HG03469 (cell line): ENCODE data around the gene ROR2.

Experiments
- ATAC-seq: cut with Tn5 transposase; IDR thresholded peaks from one replicate; pipeline ENCODE4 v1.9.1; 2021; ENCODE audit warnings: mild to moderate bottlenecking, moderate library complexity, moderate number of reproducible peaks; ENCODE audit not compliant: unreplicated experiment

Gene ROR2

GRCh38 chr9:91820949-91821880 lies 128.8 kb downstream of the ROR2 start:
- no peak for ATAC-seq

- no peak for ATAC-seq
These were observed 129.8 kb downstream of the ROR2 start for GRCh38 chr9:91820126-91820750.

- no peak for ATAC-seq
These were observed 131.2 kb downstream of the ROR2 start for GRCh38 chr9:91818647-91819403.

- ATAC-seq: no peak
These were observed 131.8 kb downstream of the ROR2 start for GRCh38 chr9:91818225-91818585.

GRCh38 chr9:91817493-91818224 lies 132.4 kb downstream of the ROR2 start:
- no peak for ATAC-seq

GRCh38 chr9:91817106-91817492 lies 132.9 kb downstream of the ROR2 start:
- no peak for ATAC-seq

- no peak for ATAC-seq
These were observed 133.7 kb downstream of the ROR2 start for GRCh38 chr9:91816356-91816755.

- ATAC-seq: no peak
These were observed 134.1 kb downstream of the ROR2 start for GRCh38 chr9:91815896-91816295.

GRCh38 chr9:91814753-91815152 lies 135.3 kb downstream of the ROR2 start:
- ATAC-seq: no peak

GRCh38 chr9:91814201-91814600 lies 135.8 kb downstream of the ROR2 start:
- ATAC-seq: no peak

GRCh38 chr9:91813176-91813795 lies 136.7 kb downstream of the ROR2 start:
- no peak for ATAC-seq

- no peak for ATAC-seq
These were observed 137.8 kb downstream of the ROR2 start for GRCh38 chr9:91812191-91812590.

- no peak for ATAC-seq
These were observed 138.8 kb downstream of the ROR2 start for GRCh38 chr9:91811024-91811909.

GRCh38 chr9:91810286-91810905 lies 139.6 kb downstream of the ROR2 start:
- no peak for ATAC-seq

- no peak for ATAC-seq
These were observed 140.3 kb downstream of the ROR2 start for GRCh38 chr9:91809581-91810285.

GRCh38 chr9:91807643-91808246 lies 142.3 kb downstream of the ROR2 start:
- no peak for ATAC-seq

GRCh38 chr9:91805031-91805430 lies 145.0 kb downstream of the ROR2 start:
- no peak for ATAC-seq
